ENCODE results near the gene CEP20. TPM values are rescaled to one million over a fixed set of nuclear protein-coding genes. Genes with fewer than 3 reads are reported as not detected.

The CEP20 gene
- total RNA-seq, 1 donor from 2014 or later: 101 TPM

GRCh38 chr16:15873737-15874136 is 14.7 kb downstream of the CEP20 start:
- H3K4me1 Mint-ChIP-seq: no peaks in the 10 kb centered on the region
- H3K9ac ChIP-seq: no peak overlapping the region
- H3K4me1 ChIP-seq: no peaks in the 10 kb centered on the region
- H3K4me3 ChIP-seq: no peak overlapping the region
- DNase-seq (ENCODE audit: low spot score): no peak
- H2AFZ ChIP-seq (replicated peaks): no peak overlapping the region
- H3K27me3 Mint-ChIP-seq (ENCODE audit: insufficient read depth, low read depth): no peaks in the 10 kb centered on the region
- H3K9me3 Mint-ChIP-seq: no peaks in the 10 kb centered on the region
- no peak overlapping the region for H3K4me2 ChIP-seq
- peaks cover 11% of the 10 kb centered on the region for H3K36me3 Mint-ChIP-seq
- peaks cover 7% of the 10 kb centered on the region for H3F3A ChIP-seq (ENCODE audit: low read depth)
- no peaks in the 10 kb centered on the region for H3K9me3 ChIP-seq (ENCODE audit: low read depth)
- H3K4me3 Mint-ChIP-seq: no peak overlapping the region
- H4K20me1 ChIP-seq (ENCODE audit: low read depth): peaks cover 5% of the 10 kb centered on the region
- TF ChIP-seq CTCF (IDR thresholded peaks at IDR 0.05): no peak
- TF ChIP-seq EZH2 (IDR thresholded peaks at IDR 0.05): no peak
- TF ChIP-seq EZH2phosphoT487 (IDR thresholded peaks at IDR 0.05): no peak
- no peaks in the 10 kb centered on the region for H3K27me3 ChIP-seq
- peaks cover 2% of the 10 kb centered on the region for H3K36me3 ChIP-seq
- H3K27ac Mint-ChIP-seq: no peak overlapping the region
- H3K27ac ChIP-seq: no peak overlapping the region
- H3K79me2 ChIP-seq (ENCODE audit: low read depth): no peaks in the 10 kb centered on the region

- Histone ChIP-seq H3K4me3 (no peak overlapping the region), H3F3A (ENCODE audit: low read depth) (peaks cover 7% of the 10 kb centered on the region), H3K27ac (no peak overlapping the region), H3K9ac (no peak overlapping the region), H3K79me2 (ENCODE audit: low read depth) (no peaks in the 10 kb centered on the region), H3K4me1 (no peaks in the 10 kb centered on the region), H3K9me3 (ENCODE audit: low read depth) (no peaks in the 10 kb centered on the region), H4K20me1 (ENCODE audit: low read depth) (peaks cover 5% of the 10 kb centered on the region), H3K36me3 (peaks cover 2% of the 10 kb centered on the region), H3K27me3 (no peaks in the 10 kb centered on the region), H2AFZ (replicated peaks) (no peak overlapping the region), H3K4me2 (no peak overlapping the region)
- no peak overlapping the region for H3K27ac Mint-ChIP-seq
- H3K9me3 Mint-ChIP-seq: no peaks in the 10 kb centered on the region
- no peak for DNase-seq (ENCODE audit: low spot score)
- peaks cover 11% of the 10 kb centered on the region for H3K36me3 Mint-ChIP-seq
- no peak overlapping the region for H3K4me3 Mint-ChIP-seq
- no peaks in the 10 kb centered on the region for H3K27me3 Mint-ChIP-seq (ENCODE audit: insufficient read depth, low read depth)
- no peak for TF ChIP-seq EZH2phosphoT487 (IDR thresholded peaks at IDR 0.05)
- no peak for TF ChIP-seq CTCF (IDR thresholded peaks at IDR 0.05)
- no peak for TF ChIP-seq EZH2 (IDR thresholded peaks at IDR 0.05)
- no peaks in the 10 kb centered on the region for H3K4me1 Mint-ChIP-seq
Observed at GRCh38 chr16:15873301-15873700, 15.1 kb downstream of the CEP20 start.

GRCh38 chr16:15870011-15870410 is 18.4 kb downstream of the CEP20 start:
- Histone ChIP-seq H3K4me2 (no peak overlapping the region), H2AFZ (replicated peaks) (no peak overlapping the region), H3K9me3 (ENCODE audit: low read depth) (no peaks in the 10 kb centered on the region), H3K4me1 (no peaks in the 10 kb centered on the region), H3F3A (ENCODE audit: low read depth) (peaks cover 5% of the 10 kb centered on the region), H3K27me3 (no peaks in the 10 kb centered on the region), H3K27ac (no peak overlapping the region), H3K9ac (no peak overlapping the region), H3K4me3 (no peak overlapping the region), H3K79me2 (ENCODE audit: low read depth) (no peaks in the 10 kb centered on the region), H4K20me1 (ENCODE audit: low read depth) (no peaks in the 10 kb centered on the region), H3K36me3 (peaks cover 11% of the 10 kb centered on the region)
- H3K4me3 Mint-ChIP-seq: no peak overlapping the region
- H3K27ac Mint-ChIP-seq: no peak overlapping the region
- no peak for TF ChIP-seq EZH2 (IDR thresholded peaks at IDR 0.05)
- TF ChIP-seq CTCF (IDR thresholded peaks at IDR 0.05): no peak
- no peak for TF ChIP-seq EZH2phosphoT487 (IDR thresholded peaks at IDR 0.05)
- H3K36me3 Mint-ChIP-seq: peaks cover 12% of the 10 kb centered on the region
- DNase-seq (ENCODE audit: low spot score): no peak
- no peaks in the 10 kb centered on the region for H3K27me3 Mint-ChIP-seq (ENCODE audit: insufficient read depth, low read depth)
- no peaks in the 10 kb centered on the region for H3K4me1 Mint-ChIP-seq
- H3K9me3 Mint-ChIP-seq: no peaks in the 10 kb centered on the region
